HepG2 (cell line): ENCODE measurements around the gene SPATS2. TPM values are rescaled to one million over a fixed set of nuclear protein-coding genes. Genes with fewer than 3 reads are reported as not detected.

Experiments used
- ARHGAP35 ChIP-seq: sonication (generic); formaldehyde crosslinking; IDR thresholded peaks from 2 replicates; pipeline ENCODE4 v1.9.0; 2022; ENCODE audit warnings: mild to moderate bottlenecking, inconsistent platforms, moderate library complexity, missing genetic modification reagents, borderline replicate concordance
- CEBPB ChIP-seq: IDR thresholded peaks from 2 replicates; pipeline ENCODE4 v1.6.1; 2011; ENCODE audit warnings: low read depth, low read length, improper control_type of control experiment, borderline replicate concordance
- FUBP1 ChIP-seq: sonication (generic); formaldehyde crosslinking; IDR thresholded peaks from 2 replicates; pipeline ENCODE4 v1.5.1; 2020; ENCODE audit warnings: missing genetic modification reagents, mild to moderate bottlenecking, borderline replicate concordance
- GPBP1L1 ChIP-seq: sonication (generic); formaldehyde crosslinking; IDR thresholded peaks from 2 replicates; pipeline ENCODE4 v1.5.0; 2020; ENCODE audit warnings: mild to moderate bottlenecking, missing genetic modification reagents
- HCFC1 ChIP-seq: fragments of 150-350 bp; IDR thresholded peaks from 2 replicates; pipeline ENCODE4 v1.6.1; 2014; ENCODE audit warnings: low read depth, low read length
- KDM6A ChIP-seq: IDR thresholded peaks from 2 replicates; pipeline ENCODE4 v1.6.1; 2016; ENCODE audit warnings: low read depth
- KLF16 ChIP-seq, 2 experiments: sonication (generic) in 1 of 2; formaldehyde crosslinking in 1 of 2; IDR thresholded peaks; 2 replicates each; pipeline versions ENCODE4 v1.6.1 to v1.8.0; 2016 to 2023; ENCODE audit warnings: missing genetic modification reagents in 2 of 2, missing compliant biosample characterization in 1 of 2
- MAFK ChIP-seq, 2 experiments: IDR thresholded peaks in 1 of 2; conservative IDR thresholded peaks in 1 of 2; 2 replicates each; pipeline ENCODE4 v1.6.1; 2011; ENCODE audit warnings: improper control_type of control experiment in 2 of 2, low read length in 2 of 2
- MED13 ChIP-seq: sonication (generic); formaldehyde crosslinking; IDR thresholded peaks from 2 replicates; pipeline ENCODE4 v1.5.0; 2020; ENCODE audit warnings: missing genetic modification reagents
- MTERF4 ChIP-seq: sonication (generic); formaldehyde crosslinking; IDR thresholded peaks from 2 replicates; pipeline ENCODE4 v1.8.0; 2023; ENCODE audit warnings: mild to moderate bottlenecking, missing genetic modification reagents
- NFYB ChIP-seq: sonication (generic); formaldehyde crosslinking; IDR thresholded peaks from 2 replicates; pipeline ENCODE4 v1.4.0; 2020; ENCODE audit warnings: missing genetic modification reagents
- SOX13 ChIP-seq, 3 experiments: fragments of 450-650 bp in 1 of 3; sonication (generic) in 1 of 3; formaldehyde crosslinking in 1 of 3; IDR thresholded peaks in 2 of 3; conservative IDR thresholded peaks in 1 of 3; 2 replicates each; pipeline versions ENCODE4 v1.5.0 to v1.6.1; 2016 to 2020; ENCODE audit warnings: antibody characterized with exemption in 1 of 3, mild to moderate bottlenecking in 1 of 3, missing compliant biosample characterization in 1 of 3, missing genetic modification reagents in 1 of 3, moderate library complexity in 1 of 3
- ZBTB38 ChIP-seq: sonication (generic); formaldehyde crosslinking; IDR thresholded peaks from 2 replicates; pipeline ENCODE4 v1.5.1; 2020; ENCODE audit warnings: mild to moderate bottlenecking, missing genetic modification reagents
- ZEB1 ChIP-seq: IDR thresholded peaks from 2 replicates; pipeline ENCODE4 v1.6.1; 2012; ENCODE audit warnings: mild to moderate bottlenecking, low read depth, inconsistent platforms; ENCODE audit not compliant: insufficient replicate concordance
- ZNF234 ChIP-seq: sonication (generic); formaldehyde crosslinking; conservative IDR thresholded peaks from 2 replicates; pipeline ENCODE4 v1.5.1; 2020; ENCODE audit warnings: mild to moderate bottlenecking, missing genetic modification reagents
- ZNF30 ChIP-seq: sonication (generic); formaldehyde crosslinking; IDR thresholded peaks from 2 replicates; pipeline ENCODE4 v1.5.0; 2020; ENCODE audit warnings: mild to moderate bottlenecking, missing genetic modification reagents
- ZNF326 ChIP-seq: sonication (generic); formaldehyde crosslinking; IDR thresholded peaks from 2 replicates; pipeline ENCODE4 v1.4.0; 2020; ENCODE audit warnings: missing genetic modification reagents, borderline replicate concordance
- ZNF7 ChIP-seq: IDR thresholded peaks from 2 replicates; pipeline ENCODE4 v1.6.1; 2016; ENCODE audit warnings: missing biosample characterization, missing genetic modification reagents
- ZNF710 ChIP-seq: sonication (generic); formaldehyde crosslinking; IDR thresholded peaks from 2 replicates; pipeline ENCODE4 v1.5.0; 2020; ENCODE audit warnings: mild to moderate bottlenecking, missing genetic modification reagents, borderline replicate concordance
- ZNF792 ChIP-seq: IDR thresholded peaks from 2 replicates; pipeline ENCODE4 v1.6.1; 2016
- ZSCAN5A ChIP-seq: sonication (generic); formaldehyde crosslinking; IDR thresholded peaks from 2 replicates; pipeline ENCODE4 v1.8.0; 2022; ENCODE audit warnings: mild to moderate bottlenecking, missing genetic modification reagents, borderline replicate concordance
- polyA plus RNA-seq, 8 experiments: library from polyadenylated mRNA; depleted of rRNA in 3 of 8; stranded (reverse) in 7 of 8; unstranded in 1 of 8; fragments of >200 nt; fragmentation: Illumina TruSeq in 4 of 8; extraction: Trizol in 4 of 8; gene quantifications; 2 replicates each; pipeline versions ENCODE4 v1.2.1 to v1.2.3, GENCODE V29; 2011 to 2016; ENCODE audit warnings: low read depth in 4 of 8, missing spikeins in 1 of 8, mixed read lengths in 1 of 8; ENCODE audit not compliant: insufficient read depth in 1 of 8
- total RNA-seq, 5 experiments: library from RNA; depleted of rRNA; stranded (reverse); fragments of >200 nt; fragmentation: Illumina TruSeq; extraction: Trizol; gene quantifications; 2 replicates each; pipeline ENCODE4 v1.2.3, GENCODE V29; 2016; ENCODE audit warnings: low read depth in 1 of 5

SPATS2 gene
- total and polyA plus RNA-seq, 2 of the 13 experiments (the other 11 are each of a cell fraction or from before 2014, with no cell fraction given), result 19.3 to 28.1 TPM

GRCh38 chr12:49567611-49568441, 200.6 kb downstream of the SPATS2 start, which contains the start of gene MCRS1 (continued):
- TF ChIP-seq NFYB, result peak; percentile 45
- TF ChIP-seq ZSCAN5A (CRISPR knock-in tag), result 0 out of 2 replicates have a peak, but pooled peaks have one; percentile 35
- no peak for TF ChIP-seq SOX13 (IDR thresholded peaks at IDR 0.05)
- TF ChIP-seq SOX13 (CRISPR knock-in tag; conservative IDR thresholded peaks at IDR 0.05 in 1 of 2, IDR thresholded peaks at IDR 0.05 in 1 of 2), result no peak
- TF ChIP-seq CEBPB, result no peak
- no peak for TF ChIP-seq KDM6A (CRISPR knock-in tag)
- no peak for TF ChIP-seq MAFK (conservative IDR thresholded peaks at IDR 0.05 in 1 of 2, IDR thresholded peaks at IDR 0.05 in 1 of 2; ENCODE audit: low read length in 2 of 2)
- peak in 1 of 2 experiments; percentile 89; a peak in 2 of 4 replicates for TF ChIP-seq KLF16 (CRISPR knock-in tag; IDR thresholded peaks at IDR 0.05)
- no peak for TF ChIP-seq ZEB1
- TF ChIP-seq GPBP1L1, result no peak
- no peak for TF ChIP-seq ZNF234 (CRISPR knock-in tag)
- TF ChIP-seq ARHGAP35, result peak; percentile 30; the same call in 1 of the 2 replicates
- TF ChIP-seq FUBP1, result no peak
- TF ChIP-seq ZNF792 (CRISPR knock-in tag), result peak; percentile 76
- no peak for TF ChIP-seq ZNF7 (CRISPR knock-in tag)
- no peak for TF ChIP-seq MED13 (CRISPR knock-in tag)
- peak; percentile 75; the same call in 1 of the 2 replicates for TF ChIP-seq MTERF4 (CRISPR knock-in tag)
- TF ChIP-seq ZNF710, result no peak
- TF ChIP-seq HCFC1, result peak; percentile 66
- no peak for TF ChIP-seq ZNF326 (CRISPR knock-in tag)
- no peak for TF ChIP-seq ZNF30 (CRISPR knock-in tag)
- TF ChIP-seq ZBTB38 (CRISPR knock-in tag), result peak; percentile 65; the same call in 1 of the 2 replicates
